DOHH2 (cell line): ENCODE results near the gene KCTD20.
"Not testable (repeated sequence)": the region's sequence is repeated elsewhere in the genome, so short reads cannot be mapped to it uniquely, and the experiment has no call there.

Source experiments
- EZH2phosphoT487 ChIP-seq: fragments of 200-600 bp; sonication (generic); IDR thresholded peaks from 2 replicates; pipeline ENCODE4 v1.6.1; 2017; ENCODE audit warnings: borderline replicate concordance, mild to moderate bottlenecking, antibody characterized with exemption, low read length, moderate library complexity, mixed read lengths
- TF ChIP-seq, protein P1 (sequence below): fragments of 200-600 bp; sonication (generic); IDR thresholded peaks from one replicate; pipeline ENCODE4 v1.5.1; 2014; ENCODE audit warnings: antibody characterized with exemption, mild to moderate bottlenecking, low read depth, low read length; ENCODE audit not compliant: poor library complexity, severe bottlenecking

DNA sequence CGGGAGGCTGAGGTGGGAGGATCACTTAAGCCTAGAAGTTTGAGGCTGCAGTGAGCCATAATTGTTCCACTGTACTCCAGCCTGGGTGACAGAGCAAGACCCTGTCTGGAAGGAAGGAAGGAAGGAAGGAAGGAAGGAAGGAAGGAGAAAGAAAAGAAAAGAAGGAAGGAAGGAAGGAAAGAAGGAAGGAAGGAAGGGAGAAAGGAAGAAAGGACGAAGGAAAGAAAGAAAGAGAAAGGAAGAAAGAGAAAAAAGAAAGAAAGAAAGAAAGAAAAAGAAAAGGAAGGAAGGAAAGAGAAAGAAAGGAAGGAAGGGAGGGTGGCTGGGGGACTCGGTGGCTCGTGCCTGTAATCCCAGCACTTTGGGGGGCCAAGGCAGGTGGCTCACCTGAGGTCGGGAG, 33.1 kb upstream of the KCTD20 start:
- TF ChIP-seq, protein P1, sequence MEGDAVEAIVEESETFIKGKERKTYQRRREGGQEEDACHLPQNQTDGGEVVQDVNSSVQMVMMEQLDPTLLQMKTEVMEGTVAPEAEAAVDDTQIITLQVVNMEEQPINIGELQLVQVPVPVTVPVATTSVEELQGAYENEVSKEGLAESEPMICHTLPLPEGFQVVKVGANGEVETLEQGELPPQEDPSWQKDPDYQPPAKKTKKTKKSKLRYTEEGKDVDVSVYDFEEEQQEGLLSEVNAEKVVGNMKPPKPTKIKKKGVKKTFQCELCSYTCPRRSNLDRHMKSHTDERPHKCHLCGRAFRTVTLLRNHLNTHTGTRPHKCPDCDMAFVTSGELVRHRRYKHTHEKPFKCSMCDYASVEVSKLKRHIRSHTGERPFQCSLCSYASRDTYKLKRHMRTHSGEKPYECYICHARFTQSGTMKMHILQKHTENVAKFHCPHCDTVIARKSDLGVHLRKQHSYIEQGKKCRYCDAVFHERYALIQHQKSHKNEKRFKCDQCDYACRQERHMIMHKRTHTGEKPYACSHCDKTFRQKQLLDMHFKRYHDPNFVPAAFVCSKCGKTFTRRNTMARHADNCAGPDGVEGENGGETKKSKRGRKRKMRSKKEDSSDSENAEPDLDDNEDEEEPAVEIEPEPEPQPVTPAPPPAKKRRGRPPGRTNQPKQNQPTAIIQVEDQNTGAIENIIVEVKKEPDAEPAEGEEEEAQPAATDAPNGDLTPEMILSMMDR = not testable (repeated sequence)
- not testable (repeated sequence) for TF ChIP-seq EZH2phosphoT487
